HEK293 (cell line): ENCODE data around the gene HOXA4.
A peak's percentile ranks its signal among the peaks of the same experiment; 100 is the strongest.

Source experiments
- BCL11A ChIP-seq: fragments of 450-650 bp; formaldehyde crosslinking; IDR thresholded peaks from 2 replicates; pipeline ENCODE4 v1.5.1; 2016; ENCODE audit warnings: low read depth, missing biosample characterization, missing genetic modification characterization
- BCL11B ChIP-seq: fragments of 450-650 bp; formaldehyde crosslinking; IDR thresholded peaks from 2 replicates; pipeline ENCODE4 v1.5.1; 2016; ENCODE audit warnings: low read depth, missing biosample characterization, missing genetic modification characterization
- GLIS2 ChIP-seq: fragments of 450-650 bp; formaldehyde crosslinking; IDR thresholded peaks from 2 replicates; pipeline ENCODE4 v1.5.1; 2016; ENCODE audit warnings: missing biosample characterization, missing genetic modification characterization
- HIC1 ChIP-seq: fragments of 450-650 bp; formaldehyde crosslinking; IDR thresholded peaks from 2 replicates; pipeline ENCODE4 v1.5.1; 2016; ENCODE audit warnings: missing biosample characterization, missing genetic modification characterization
- KLF8 ChIP-seq: fragments of 450-650 bp; formaldehyde crosslinking; IDR thresholded peaks from 2 replicates; pipeline ENCODE4 v1.5.1; 2016; ENCODE audit warnings: missing biosample characterization, missing genetic modification characterization
- MZF1 ChIP-seq: fragments of 450-650 bp; formaldehyde crosslinking; IDR thresholded peaks from 2 replicates; pipeline ENCODE4 v1.5.1; 2017; ENCODE audit warnings: missing biosample characterization, missing genetic modification characterization, borderline replicate concordance
- ZBTB10 ChIP-seq: fragments of 450-650 bp; formaldehyde crosslinking; IDR thresholded peaks from 2 replicates; pipeline ENCODE4 v1.5.1; 2016; ENCODE audit warnings: missing biosample characterization, missing genetic modification characterization
- ZBTB17 ChIP-seq: fragments of 450-650 bp; formaldehyde crosslinking; IDR thresholded peaks from 2 replicates; pipeline ENCODE4 v1.5.1; 2016; ENCODE audit warnings: missing biosample characterization, missing genetic modification characterization
- ZBTB20 ChIP-seq: fragments of 450-650 bp; formaldehyde crosslinking; IDR thresholded peaks from 2 replicates; pipeline ENCODE4 v1.5.1; 2016; ENCODE audit warnings: missing biosample characterization, missing genetic modification characterization
- ZFP37 ChIP-seq: fragments of 450-650 bp; formaldehyde crosslinking; IDR thresholded peaks from 2 replicates; pipeline ENCODE4 v1.5.1; 2016; ENCODE audit warnings: missing biosample characterization, missing genetic modification characterization
- ZIC2 ChIP-seq: fragments of 450-650 bp; formaldehyde crosslinking; IDR thresholded peaks from 2 replicates; pipeline ENCODE4 v1.5.1; 2016; ENCODE audit warnings: missing biosample characterization, missing genetic modification characterization
- ZNF10 ChIP-seq: fragments of 450-650 bp; formaldehyde crosslinking; IDR thresholded peaks from 2 replicates; pipeline ENCODE4 v1.5.1; 2017; ENCODE audit warnings: missing biosample characterization, missing genetic modification characterization
- ZNF169 ChIP-seq: fragments of 450-650 bp; formaldehyde crosslinking; IDR thresholded peaks from 2 replicates; pipeline ENCODE4 v1.5.1; 2016; ENCODE audit warnings: missing biosample characterization, missing genetic modification characterization
- ZNF18 ChIP-seq: fragments of 450-650 bp; formaldehyde crosslinking; IDR thresholded peaks from 2 replicates; pipeline ENCODE4 v1.5.1; 2016; ENCODE audit warnings: missing biosample characterization, missing genetic modification characterization
- ZNF221 ChIP-seq: fragments of 450-650 bp; formaldehyde crosslinking; IDR thresholded peaks from 2 replicates; pipeline ENCODE4 v1.5.1; 2017; ENCODE audit warnings: missing biosample characterization, missing genetic modification characterization, borderline replicate concordance
- ZNF280D ChIP-seq: fragments of 450-650 bp; formaldehyde crosslinking; IDR thresholded peaks from 2 replicates; pipeline ENCODE4 v1.5.1; 2016; ENCODE audit warnings: missing biosample characterization, missing genetic modification characterization
- ZNF341 ChIP-seq: fragments of 450-650 bp; formaldehyde crosslinking; IDR thresholded peaks from 2 replicates; pipeline ENCODE4; 2016; ENCODE audit warnings: low read depth, missing biosample characterization, missing genetic modification characterization
- ZNF350 ChIP-seq: fragments of 450-650 bp; formaldehyde crosslinking; IDR thresholded peaks from 2 replicates; pipeline ENCODE4 v1.5.0; 2017; ENCODE audit warnings: missing biosample characterization, mild to moderate bottlenecking, missing genetic modification characterization
- ZNF398 ChIP-seq: fragments of 450-650 bp; formaldehyde crosslinking; IDR thresholded peaks from 2 replicates; pipeline ENCODE4 v1.5.1; 2017; ENCODE audit warnings: missing biosample characterization, missing genetic modification characterization
- ZNF423 ChIP-seq: fragments of 450-650 bp; formaldehyde crosslinking; IDR thresholded peaks from 2 replicates; pipeline ENCODE4 v1.5.1; 2016; ENCODE audit warnings: missing biosample characterization, missing genetic modification characterization
- ZNF514 ChIP-seq: fragments of 450-650 bp; formaldehyde crosslinking; IDR thresholded peaks from 2 replicates; pipeline ENCODE4 v1.5.1; 2016; ENCODE audit warnings: missing biosample characterization, missing genetic modification characterization
- ZNF521 ChIP-seq: fragments of 450-650 bp; formaldehyde crosslinking; IDR thresholded peaks from 2 replicates; pipeline ENCODE4 v1.5.1; 2017; ENCODE audit warnings: missing biosample characterization, mild to moderate bottlenecking, missing genetic modification characterization
- ZNF529 ChIP-seq: fragments of 450-650 bp; formaldehyde crosslinking; IDR thresholded peaks from 2 replicates; pipeline ENCODE4 v1.5.1; 2017; ENCODE audit warnings: missing genetic modification characterization, missing biosample characterization; ENCODE audit not compliant: insufficient replicate concordance
- ZNF548 ChIP-seq: fragments of 450-650 bp; formaldehyde crosslinking; IDR thresholded peaks from 2 replicates; pipeline ENCODE4 v1.5.1; 2016; ENCODE audit warnings: missing biosample characterization, missing genetic modification characterization
- ZNF555 ChIP-seq: fragments of 450-650 bp; formaldehyde crosslinking; conservative IDR thresholded peaks from 2 replicates; pipeline ENCODE4 v1.5.1; 2017; ENCODE audit warnings: missing biosample characterization, mild to moderate bottlenecking, missing genetic modification characterization, inconsistent platforms
- ZNF580 ChIP-seq: fragments of 450-650 bp; formaldehyde crosslinking; IDR thresholded peaks from 2 replicates; pipeline ENCODE4 v1.5.1; 2016; ENCODE audit warnings: missing biosample characterization, missing genetic modification characterization
- ZNF701 ChIP-seq: fragments of 450-650 bp; formaldehyde crosslinking; IDR thresholded peaks from 2 replicates; pipeline ENCODE4 v1.5.1; 2016; ENCODE audit warnings: missing biosample characterization, missing genetic modification characterization
- ZNF792 ChIP-seq: fragments of 450-650 bp; formaldehyde crosslinking; IDR thresholded peaks from 2 replicates; pipeline ENCODE4 v1.5.1; 2016; ENCODE audit warnings: missing biosample characterization, missing genetic modification characterization

HOXA4 gene

GRCh38 chr7:27161214-27161720 is 30.7 kb upstream of the HOXA4 start (continued):
- TF ChIP-seq KLF8 (peak; percentile 92), BCL11A (peak; percentile 83), ZNF580 (no peak), ZNF341 (tag by site-specific recombination) (peak; percentile 42; the same call in 1 of the 2 replicates), ZFP37 (tag by site-specific recombination) (no peak), ZNF792 (tag by site-specific recombination) (no peak), GLIS2 (tag by site-specific recombination) (no peak), ZNF548 (no peak), ZNF529 (tag by site-specific recombination) (no peak), ZNF521 (tag by site-specific recombination) (no peak), BCL11B (0 out of 2 replicates have a peak, but pooled peaks have one; percentile 43), ZNF169 (tag by site-specific recombination) (no peak), ZBTB20 (tag by site-specific recombination) (no peak), ZNF555 (no peak), ZNF280D (tag by site-specific recombination) (no peak), MZF1 (tag by site-specific recombination) (no peak), ZBTB17 (tag by site-specific recombination) (peak; percentile 3; the same call in 1 of the 2 replicates), ZNF221 (tag by site-specific recombination) (no peak), ZNF350 (tag by site-specific recombination) (no peak), ZIC2 (tag by site-specific recombination) (no peak), ZNF423 (peak; percentile 57; the same call in 1 of the 2 replicates), ZBTB10 (tag by site-specific recombination) (peak; percentile 95), ZNF10 (tag by site-specific recombination) (no peak), ZNF514 (tag by site-specific recombination) (no peak), HIC1 (no peak), ZNF398 (tag by site-specific recombination) (peak; percentile 75), ZNF701 (tag by site-specific recombination) (no peak), ZNF18 (tag by site-specific recombination) (no peak)
